Measurements from ENCODE around the gene POLR1B.
"Not testable (repeated sequence)": the region's sequence is repeated elsewhere in the genome, so short reads cannot be mapped to it uniquely, and the experiment has no call there.

POLR1B gene

DNA sequence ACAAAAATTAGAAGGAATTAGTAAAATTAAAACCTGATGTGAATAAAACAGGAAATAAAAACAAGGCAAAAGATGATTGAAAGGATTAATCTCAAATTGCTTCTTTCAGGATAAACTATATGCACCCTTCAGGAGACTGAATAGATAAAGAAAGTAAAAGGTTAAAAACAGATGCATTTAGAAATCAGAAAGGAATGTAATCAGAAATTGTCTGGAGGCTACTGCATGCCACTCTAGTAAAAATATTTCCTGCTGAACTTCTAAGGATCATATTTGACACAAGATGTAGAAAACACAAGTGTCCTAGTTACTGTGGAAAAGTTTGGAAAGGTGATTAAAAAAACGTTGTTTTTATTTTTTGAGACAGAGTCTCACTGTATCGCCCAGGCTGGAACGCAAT, 58.4 kb downstream of the POLR1B start:
- DNase-seq (ENCODE audit: low read depth in 2 of 2) = no peak

DNA sequence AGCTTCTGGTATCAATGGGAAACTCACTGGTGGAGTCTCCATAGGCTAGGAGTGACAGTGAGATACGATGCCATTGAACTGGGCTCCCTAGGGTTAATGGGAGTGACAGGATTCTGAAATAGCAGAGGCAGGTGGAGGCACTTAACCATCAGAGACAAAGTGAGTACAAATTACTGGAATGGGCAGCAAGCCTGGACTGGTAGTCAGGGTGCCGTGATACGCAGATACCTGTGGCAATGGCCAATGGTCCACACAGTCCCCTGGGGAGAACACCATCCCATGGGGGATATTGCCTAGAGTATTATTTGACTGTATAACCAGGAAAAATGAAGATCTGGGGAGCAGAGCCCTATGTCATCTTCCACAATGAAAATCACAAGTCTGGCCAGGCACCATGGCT, 59.5 kb downstream of the POLR1B start:
- no peak for DNase-seq (ENCODE audit: low read depth in 2 of 2)

DNA sequence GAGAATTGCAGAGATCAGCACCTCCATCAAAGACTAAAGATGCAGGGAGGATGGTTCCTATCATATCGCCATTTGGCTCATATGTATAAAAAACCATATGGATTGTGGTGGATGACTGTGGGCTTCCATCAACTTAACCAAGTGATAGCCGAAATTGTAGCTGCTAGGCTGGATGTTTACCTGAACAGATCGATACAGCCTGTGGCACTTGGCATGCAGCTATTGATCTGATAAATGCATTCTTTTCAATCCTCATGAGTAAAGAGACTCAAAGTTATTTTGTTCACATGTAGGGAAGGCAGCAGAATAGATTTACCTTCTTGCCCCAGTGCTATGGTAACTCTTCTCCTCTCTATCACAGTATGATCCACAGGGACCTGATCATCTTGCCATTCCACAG, 60.7 kb downstream of the POLR1B start:
- no peak for DNase-seq (ENCODE audit: low read depth in 2 of 2)

DNA sequence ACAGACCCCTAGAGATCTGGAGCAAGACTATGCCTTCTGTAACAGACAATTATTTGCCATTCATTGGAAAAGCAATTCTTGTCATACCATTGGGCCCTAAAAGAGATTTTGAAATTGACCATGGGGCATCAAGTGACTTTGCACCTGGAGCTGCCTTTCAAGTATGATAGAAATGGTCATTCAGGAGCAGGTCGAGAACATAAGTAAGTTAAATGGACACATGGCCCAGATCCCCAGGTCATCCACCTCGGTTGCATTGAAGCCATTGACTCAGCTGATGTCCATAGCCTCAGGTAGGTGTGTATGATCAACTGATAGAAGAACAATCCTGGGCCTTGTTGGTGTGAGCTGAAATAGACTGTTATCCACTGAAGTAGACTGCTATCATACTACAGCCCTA, 61.5 kb downstream of the POLR1B start:
- no peak for DNase-seq (ENCODE audit: low read depth in 2 of 2)

DNA sequence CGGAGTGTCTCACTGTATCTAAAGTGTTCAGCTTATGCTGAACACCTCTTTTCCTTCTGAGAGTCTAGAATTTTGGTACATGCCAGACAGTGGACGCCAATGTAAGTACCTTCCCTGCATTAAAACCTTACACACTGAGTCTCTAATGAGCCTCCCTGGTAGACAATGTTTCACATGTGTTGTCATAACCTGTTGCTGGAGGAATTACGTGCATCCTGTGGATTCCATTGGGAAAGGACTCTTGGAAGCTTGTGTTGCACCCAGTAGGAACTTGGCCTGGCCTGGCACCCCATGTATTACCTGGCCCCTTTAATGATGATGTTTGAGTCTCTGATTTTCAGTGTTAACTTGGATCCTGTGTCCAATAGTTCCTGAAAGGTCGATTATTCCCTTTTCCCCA, 62.7 kb downstream of the POLR1B start:
- DNase-seq (ENCODE audit: low read depth in 2 of 2) = no peak

DNA sequence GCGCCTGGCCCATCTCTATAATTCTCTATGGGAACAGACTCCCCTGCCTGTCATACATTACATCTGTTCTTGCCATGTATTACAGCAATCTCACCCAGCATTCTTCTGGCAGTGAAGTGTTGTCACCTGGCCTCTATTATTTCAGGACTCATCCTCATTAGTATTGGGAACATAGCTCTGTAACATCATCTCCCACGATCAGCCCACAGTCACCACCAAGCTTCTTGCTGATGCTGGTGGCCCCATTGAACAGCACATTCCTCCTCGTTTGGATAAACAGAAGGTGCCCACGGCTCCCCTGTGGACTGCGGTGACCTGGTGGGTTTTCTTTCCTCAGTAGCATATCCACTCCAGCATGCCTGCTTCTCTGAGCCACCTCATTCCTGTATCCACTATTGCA, 63.7 kb downstream of the POLR1B start:
- DNase-seq (ENCODE audit: low read depth in 2 of 2) = no peak

DNA sequence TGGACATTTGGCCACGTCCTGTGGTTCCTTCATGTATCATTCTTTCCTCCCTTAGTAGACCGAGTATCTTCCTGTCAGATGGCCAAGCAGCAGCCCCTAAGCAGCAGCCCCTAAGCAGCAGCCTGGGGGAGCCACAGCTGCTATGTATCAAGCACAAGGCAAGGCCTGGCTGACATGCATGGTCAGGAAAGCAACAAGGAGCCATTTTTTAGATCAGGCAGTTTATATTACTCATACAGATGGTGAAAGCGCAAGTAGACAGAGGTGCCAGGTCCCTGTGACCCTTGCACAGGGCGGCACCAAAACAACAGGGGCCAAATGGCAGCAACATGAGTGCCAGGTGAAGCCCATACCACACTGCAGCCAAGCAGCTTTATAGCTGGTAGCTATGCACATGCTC, 64.3 kb downstream of the POLR1B start:
- no peak for DNase-seq (ENCODE audit: low read depth in 2 of 2)

DNA sequence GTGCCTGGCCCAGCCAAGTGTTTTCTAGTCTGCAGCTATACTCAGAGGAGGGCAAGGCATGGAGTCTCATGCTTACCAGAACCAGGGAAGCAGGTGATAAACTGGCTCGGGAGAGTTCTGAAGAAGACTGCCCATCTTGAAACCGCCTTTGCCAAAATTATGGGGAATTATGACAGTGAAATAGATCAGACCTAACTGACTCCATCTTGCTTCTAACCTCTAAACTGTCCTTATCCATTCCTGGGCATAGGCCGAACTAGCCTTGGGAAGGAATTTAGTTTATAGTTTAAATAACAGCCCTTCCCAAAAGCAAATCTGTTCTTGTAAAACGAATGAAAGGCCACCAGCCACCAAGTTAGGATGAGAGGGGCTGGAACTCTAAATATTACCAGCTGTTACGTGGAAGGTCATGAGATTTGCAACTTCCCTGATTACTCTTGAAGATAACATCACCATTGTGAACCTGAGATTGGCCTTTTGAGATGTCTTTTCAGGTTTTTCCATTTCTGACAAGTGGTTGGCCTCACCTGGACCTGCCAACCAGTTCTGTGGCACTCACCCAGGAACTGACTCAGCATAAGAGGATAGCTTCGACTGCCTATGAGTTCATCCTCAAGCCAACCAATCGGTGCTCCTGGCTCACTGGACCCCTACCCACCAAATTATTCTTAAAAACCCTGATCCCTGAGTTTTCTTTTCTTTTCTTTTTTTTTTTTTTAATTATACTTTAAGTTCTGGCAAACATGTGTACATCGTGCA, 65.6 kb downstream of the POLR1B start:
- no peak for DNase-seq (ENCODE audit: low read depth in 2 of 2)

DNA sequence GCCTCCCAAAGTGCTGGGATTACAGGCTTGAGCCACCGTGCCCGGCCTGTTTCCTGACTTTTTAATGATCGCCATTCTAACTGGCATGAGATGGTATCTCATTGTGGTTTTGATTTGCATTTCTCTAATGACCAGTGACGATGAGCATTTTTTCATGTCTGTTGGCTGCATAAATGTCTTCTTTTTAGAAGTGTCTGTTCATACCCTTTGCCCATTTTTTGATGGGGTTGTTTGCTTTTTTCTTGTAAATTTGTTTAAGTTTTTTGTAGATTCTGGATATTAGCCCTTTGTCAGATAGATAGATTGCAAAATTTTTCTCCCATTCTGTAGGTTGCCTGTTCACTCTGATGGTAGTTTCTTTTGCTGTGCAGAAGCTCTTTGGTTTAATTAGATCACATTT, 67.1 kb downstream of the POLR1B start:
- not testable (repeated sequence) for DNase-seq (ENCODE audit: low read depth in 2 of 2)

DNA sequence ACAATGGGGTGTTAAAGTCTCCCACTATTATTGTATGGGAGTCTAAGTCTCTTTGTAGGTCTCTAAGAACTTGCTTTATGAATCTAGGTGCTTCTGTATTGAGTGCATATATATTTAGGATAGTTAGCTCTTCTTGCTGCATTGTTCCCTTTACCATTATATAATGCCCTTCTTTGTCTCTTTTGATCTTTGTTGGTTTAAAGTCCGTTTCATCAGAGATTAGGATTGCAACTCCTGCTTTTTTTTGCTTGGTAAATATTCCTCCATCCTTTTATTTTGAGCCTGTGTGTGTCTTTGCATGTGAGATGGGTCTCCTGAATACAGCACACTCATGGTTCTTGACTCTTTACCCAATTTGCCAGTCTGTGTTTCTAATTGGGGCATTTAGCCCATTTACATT, 70.0 kb downstream of the POLR1B start:
- not testable (repeated sequence) for DNase-seq (ENCODE audit: low read depth in 2 of 2)

DNA sequence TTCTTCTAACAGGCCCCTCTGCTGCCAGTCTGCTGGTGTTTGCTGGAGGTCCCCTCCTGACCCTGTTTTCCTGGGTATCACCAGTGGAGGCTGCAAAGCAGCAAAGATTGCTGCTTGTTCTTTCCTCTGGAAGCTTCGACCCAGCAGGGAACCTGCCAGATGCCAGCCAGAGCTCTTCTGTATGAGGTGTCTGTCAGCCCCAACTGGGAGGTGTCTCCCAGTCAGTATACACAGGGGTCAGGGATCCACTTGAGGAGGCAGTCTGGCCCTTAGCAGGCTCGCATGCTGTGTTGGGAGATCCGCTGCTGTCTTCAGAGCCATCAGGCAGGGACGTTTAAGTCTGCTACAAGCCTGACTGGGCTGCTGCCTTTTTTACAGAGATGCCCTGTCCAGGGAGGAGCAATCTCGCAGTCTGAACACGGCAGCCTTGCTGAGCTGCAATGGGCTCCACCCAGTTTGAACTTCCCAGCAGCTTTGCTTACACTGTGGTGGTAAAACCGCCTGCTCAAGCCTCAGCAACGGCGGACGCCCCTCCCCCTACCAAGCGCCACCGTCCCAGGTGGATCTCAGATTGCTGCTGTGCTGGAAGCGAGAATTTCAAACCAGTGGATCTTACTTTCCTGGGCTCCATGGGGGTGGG, 72.1 kb downstream of the POLR1B start:
- no peak for DNase-seq (ENCODE audit: low read depth in 2 of 2)

DNA sequence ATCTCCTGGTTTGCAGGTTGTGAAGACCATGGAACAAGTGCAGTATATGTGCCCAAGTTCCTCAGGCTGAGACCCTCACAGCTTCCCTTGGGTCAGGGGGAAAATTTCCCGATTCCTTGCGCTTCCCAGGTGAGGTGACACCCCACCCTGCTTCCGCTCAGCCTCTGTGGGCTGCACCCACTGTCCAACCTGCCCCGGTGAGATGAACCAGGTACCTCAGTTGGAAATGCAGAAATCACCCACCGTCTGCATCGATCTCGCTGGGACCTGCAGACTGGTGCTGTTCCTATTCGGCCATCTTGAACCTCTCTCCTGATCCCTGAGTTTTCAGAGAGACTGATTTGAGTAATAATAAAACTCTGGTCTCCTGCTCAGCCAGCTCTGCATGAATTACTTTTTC, 72.8 kb downstream of the POLR1B start:
- DNase-seq (ENCODE audit: low read depth in 2 of 2) = no peak

DNA sequence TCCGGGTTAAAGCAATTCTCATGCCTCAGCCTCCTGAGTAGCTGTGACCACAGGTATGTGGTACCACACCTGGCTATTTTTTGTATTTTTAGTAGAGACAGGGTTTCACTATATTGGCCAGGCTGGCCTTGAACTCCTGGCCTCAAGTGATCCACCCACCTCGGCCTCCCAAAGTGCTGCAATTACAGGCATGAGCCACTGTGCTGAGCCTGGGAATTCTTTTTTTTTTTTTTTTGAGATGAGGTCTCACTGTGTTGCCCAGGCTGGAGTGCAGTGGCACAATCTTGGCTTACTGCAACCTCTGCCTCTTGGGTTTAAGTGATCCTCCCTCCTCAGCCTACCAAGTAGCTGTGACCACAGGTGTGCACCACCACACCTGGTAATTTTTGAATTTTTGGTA, 73.5 kb downstream of the POLR1B start:
- not testable (repeated sequence) for DNase-seq (ENCODE audit: low read depth in 2 of 2)

DNA sequence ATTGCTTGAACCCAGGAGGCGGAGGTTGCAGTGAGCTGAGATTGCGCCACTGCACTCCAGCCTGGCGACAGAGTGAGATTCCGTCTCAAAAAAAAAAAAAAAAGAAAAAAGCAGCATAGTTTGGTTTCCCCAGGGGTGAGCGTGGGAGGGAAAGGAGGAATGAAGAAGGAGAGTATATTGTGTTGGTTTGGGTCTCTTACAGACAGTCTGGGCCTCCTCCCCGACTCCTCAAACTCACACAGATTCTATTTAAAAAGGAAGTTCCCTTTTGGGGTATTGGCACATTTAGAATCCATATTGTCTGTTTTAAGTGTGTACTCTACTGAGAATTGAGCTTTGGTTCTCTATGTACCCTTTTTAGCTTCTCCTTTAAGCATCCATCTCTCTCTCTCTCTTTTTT, 76.1 kb downstream of the POLR1B start:
- no peak for DNase-seq (ENCODE audit: low read depth in 2 of 2)

DNA sequence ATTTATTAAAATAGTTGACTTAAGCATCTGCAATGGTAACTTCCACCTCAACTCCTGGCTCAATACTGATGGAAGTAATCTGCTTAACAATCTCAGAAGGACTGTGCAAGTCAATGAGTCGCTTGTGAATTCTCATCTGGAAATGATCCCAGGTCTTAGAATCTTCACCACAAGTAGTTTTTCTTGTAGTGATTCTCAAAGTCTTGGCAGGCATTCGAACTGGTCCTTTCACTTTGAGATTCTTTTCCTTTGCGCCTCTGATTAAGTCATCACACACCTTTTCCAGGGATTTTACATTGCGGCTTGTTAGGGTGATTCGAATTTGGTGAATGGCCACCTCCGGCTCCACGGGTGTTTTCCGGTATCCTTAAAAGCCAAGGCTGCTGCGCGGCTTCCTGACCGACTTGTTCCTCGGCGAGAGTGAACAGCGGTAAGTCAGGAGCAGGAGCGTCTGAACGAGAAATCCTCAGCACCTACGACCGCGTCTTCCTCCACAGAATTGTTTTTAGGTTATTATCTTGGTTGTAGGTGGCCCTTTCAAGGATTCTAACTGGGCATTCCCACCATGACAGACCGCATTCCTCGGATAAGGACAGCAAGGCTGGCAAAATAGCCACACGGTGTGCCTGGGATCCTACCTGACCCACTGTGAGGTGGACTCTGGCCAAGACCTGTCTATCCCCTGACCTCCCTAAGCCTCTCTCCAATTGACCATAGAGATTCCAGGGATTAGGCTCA, 79.7 kb downstream of the POLR1B start:
- no peak for DNase-seq (ENCODE audit: low read depth in 2 of 2)

DNA sequence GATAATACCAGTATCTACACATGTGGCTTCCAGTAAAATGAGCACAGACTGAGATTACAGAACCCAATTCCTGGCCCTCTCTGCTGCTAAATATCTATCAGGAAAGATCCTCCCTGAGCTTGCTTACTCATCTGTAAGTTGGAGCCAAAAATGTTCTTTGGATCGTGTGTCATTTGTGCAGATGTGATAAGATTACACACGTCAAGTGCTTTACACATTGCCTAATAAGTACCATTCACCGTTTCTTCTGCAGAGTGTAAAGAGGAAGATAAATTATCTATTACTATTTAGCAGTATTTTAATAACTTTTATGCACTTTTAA, 80.2 kb downstream of the POLR1B start:
- no peak for DNase-seq (ENCODE audit: low read depth in 2 of 2)

DNA sequence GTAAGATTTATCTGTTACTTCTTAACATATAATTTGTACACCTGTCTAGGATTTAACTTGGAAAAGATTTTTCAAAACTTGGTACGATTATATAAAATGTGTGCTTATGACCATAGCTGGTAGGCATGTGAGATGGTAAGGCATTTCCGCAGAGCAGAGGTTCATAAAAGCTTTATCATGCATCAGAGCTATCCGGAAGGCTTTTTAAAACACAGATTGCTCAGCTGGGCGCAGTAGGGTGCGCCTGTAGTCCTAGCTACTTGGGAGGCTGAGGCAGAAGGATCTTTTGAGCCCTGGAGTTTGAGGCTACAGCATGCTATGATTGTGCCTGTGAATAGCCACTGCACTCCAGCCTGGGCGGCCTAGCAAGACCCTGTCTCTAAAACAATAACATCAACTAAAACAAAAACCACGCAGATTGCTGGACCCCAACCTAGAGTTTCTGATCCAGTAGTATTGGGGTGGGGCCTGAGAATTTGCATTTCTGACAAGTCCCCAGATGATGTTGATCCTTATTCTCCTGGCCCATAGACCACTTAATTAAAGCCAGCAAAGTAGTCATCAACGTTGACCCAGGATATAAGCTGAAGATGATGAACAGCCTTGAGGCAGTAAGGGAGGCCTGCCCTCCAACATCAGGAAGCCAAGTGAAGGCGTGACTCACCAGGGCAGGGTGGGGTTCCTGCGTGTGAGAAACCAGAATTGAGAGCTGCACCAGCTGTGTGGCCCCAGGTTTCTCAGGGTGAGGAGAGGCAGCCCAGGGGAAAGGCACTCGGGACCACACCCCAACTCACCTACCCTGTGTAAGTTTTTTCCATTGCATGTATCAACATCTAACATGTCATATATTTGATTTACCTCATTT, 81.9 kb downstream of the POLR1B start:
- DNase-seq (ENCODE audit: low read depth in 2 of 2) = peak; percentile 55 to 60

DNA sequence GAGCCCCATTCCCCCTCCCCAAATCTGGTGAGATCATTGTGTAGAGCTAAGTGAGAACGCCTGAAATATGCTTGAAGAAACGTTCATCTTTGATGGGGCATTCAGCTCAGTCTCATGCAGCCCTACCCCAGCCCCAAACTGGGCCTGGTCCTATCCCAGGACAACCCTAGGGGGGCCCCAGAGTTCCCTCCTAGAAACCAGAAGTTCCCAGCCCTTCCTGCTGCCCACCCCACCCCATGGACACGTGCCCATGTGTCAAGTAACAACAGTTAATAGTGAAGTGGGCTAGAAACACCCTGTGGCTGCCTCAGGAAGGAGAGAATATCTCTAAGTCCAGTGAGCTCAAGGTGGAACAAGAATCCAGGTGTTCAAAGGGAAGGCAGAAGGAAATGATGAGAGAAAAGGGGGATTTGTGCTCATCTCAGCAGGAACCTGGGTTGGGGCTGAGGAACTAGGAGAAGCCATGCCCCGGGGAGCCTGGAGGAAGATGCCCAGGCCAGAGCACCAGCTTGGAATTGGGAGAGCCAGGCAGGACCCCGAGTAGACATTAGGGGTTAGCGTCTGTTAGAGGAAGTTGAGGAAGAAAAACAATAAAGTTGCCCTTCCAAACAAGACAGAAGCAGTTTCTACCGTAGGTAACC, 83.3 kb downstream of the POLR1B start:
- DNase-seq (ENCODE audit: low read depth in 2 of 2) = no peak

DNA sequence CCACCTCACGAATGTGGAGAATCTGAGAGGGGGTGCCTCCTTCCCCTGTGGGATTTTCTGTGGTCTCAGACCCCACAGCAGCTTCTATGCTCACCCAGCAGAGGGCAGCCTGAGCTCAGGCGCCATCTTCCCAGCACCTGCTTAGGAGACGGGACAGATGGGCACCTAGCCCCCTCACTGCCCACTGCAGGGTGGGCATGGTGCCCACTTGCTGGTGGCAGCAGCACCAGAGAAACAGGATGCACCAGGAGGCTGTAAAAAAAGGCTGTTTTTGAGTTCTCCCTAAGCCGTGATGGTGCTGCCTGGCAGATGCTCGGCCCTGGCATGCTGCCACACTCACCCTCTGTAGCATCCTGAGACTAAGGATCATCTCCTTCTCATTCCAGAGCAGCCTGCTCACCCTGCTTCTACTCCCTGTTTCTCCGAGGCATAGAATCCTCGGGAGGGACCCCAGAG, 84.4 kb downstream of the POLR1B start:
- peak in 1 of 2 donors; percentile 12 for DNase-seq (ENCODE audit: low read depth in 2 of 2)
